GM19035 (cell line): Measurements from ENCODE around the gene ACOT11.

Experiments
- ATAC-seq: cut with Tn5 transposase; IDR thresholded peaks from one replicate; pipeline ENCODE4 v1.9.1; 2021; ENCODE audit not compliant: unreplicated experiment

Gene ACOT11

DNA sequence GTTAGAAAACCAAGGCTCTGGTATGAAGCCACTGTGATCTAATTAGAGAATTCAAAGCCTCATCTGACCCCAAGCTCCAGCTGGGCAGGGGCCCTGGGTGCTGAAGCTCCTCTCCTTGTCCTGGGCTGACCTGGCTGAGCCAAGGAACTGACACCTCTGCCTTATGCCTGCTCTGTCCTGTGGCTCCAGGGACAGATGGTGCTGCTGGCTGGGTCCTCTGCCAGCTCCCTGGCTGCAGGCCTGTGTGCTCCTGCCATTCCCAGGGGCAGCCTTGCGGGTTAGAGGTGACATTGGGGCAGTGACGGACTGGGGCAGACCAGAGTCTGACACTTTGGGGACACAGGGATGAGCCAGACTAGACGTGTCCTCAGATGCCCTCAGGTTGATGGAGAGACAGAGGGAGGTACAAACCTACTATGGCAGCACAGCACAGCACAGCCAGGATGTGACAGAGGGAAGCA lies 11.8 kb downstream of the ACOT11 start:
- no peak for ATAC-seq

DNA sequence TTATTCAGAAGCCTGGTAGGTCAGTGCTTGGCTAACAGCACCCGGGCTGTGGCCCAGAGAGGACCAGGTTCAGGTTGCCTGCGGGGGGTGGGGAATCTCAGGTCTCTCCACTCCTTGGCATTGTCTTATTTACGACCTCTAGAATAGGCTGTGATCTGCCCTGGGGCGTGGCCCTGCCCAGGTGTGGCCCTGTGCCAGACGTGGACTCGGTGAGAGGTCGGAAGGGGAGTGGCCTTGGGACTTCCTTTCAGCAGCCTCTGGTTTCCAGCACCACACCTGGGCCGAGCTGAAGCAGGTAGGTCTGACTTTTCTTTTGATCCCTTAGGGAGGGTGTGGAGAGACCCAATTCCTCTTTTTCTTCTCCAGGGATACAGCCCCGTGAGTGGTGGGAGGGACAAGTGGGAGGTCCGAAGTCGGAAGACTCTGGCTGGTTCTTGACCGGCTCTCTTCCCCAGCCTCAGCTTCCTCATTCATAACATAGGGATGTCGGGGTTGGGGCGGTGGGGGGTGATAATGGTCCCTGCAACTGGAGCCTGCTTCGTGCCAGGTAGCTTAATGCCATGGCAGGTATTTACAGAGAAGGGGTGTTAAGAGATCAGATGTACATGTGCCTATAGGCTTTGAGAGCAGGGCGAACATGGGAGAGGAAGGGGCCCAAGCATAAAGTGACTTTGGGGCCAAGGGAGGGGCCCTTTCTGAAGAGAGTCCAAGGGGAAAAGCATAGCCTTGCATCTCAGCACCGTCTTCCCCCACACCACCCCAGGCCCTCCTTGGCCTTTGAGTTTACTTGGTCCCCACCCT lies 16.5 kb downstream of the ACOT11 start:
- no peak for ATAC-seq

DNA sequence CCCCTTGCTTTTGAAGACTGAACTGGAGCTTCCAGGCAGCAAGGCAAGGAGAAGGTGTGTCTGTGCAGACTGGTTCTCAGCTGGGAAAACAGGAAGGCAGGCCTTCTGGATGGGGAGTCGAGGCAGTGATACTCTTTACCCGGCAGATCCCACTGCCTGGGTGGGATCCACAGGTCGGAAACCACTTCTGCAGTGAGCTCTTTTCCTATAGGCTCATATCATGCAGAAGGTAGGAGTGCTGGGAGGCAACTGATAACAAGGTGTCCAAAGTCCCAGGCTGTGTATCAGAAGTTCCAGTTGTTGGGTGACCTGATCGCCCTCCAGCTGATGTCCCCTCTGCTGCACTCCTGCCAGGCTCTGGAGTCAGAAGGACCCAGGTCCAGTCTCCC lies 17.1 kb downstream of the ACOT11 start:
- ATAC-seq: no peak

DNA sequence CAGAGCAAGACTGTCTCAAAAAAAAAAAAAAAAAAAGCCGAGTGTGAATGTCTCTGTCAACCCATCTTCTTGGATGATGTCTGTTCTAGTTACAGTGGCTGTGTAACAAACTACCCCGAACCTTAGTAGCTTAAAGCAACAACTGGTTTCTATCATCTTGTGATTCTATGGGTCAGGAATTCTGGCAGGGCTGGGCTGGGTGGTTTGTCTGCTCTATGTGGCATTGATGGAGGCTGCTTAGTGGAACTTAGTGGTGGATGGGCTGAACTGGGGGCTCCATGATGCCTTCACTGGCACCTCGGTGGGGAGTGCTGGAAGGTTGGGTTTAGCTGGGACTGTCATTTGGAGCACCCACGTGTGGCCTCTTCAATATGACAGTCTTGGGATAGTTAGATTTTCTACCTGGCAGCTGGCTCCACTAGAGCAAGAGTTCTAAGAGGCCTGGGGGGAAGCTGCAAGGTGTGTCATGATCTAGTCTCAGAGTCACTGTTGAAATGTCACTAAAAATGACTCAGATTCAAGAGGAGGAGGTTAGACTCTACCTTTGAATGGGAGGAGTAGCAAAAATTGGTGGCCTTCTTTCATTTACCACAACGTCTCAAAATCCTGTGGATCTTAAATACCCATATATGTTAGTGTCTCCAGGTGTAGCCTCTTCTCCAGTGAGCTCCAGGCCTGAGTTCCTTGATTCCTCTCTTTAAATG lies 18.6 kb downstream of the ACOT11 start:
- ATAC-seq: no peak

DNA sequence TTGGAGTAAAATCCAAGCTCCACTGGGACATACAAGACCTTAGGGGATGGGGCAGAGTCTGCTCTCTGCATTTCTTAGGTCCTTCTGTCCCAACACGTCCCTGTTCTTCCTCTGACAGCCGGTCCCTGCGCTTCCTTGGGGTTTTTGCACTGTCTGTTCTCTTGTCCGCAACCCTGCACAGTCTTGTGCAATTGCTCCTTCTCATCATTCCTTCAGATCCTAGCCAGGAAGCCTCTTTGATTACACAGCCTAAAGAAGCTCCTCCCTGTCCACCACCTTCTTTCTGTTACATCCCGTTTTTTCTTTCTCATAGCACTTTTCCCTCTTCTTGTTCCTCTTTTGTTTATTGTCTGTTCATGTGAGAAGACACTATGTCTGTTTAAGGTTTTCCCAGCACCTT lies 19.9 kb downstream of the ACOT11 start:
- no peak for ATAC-seq

DNA sequence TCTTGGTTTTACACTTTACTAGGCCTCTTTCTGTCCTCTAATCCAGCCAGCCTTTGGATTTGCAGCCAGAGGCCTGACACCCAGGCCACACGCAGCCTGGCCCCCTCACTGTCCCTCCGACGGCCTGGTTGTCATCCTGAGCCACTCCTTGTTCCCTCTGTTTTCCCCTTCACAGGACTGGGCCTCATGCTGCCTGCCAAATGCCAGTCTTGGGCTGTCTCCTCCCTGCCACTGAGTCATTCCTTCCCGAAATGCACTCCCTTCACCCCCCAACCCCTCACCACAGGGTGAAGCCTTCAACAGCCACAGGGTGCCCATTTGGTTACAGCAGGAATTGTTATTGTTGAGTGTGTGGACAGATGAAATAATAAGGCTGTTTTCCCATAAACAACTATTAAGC lies 21.3 kb downstream of the ACOT11 start:
- no peak for ATAC-seq

DNA sequence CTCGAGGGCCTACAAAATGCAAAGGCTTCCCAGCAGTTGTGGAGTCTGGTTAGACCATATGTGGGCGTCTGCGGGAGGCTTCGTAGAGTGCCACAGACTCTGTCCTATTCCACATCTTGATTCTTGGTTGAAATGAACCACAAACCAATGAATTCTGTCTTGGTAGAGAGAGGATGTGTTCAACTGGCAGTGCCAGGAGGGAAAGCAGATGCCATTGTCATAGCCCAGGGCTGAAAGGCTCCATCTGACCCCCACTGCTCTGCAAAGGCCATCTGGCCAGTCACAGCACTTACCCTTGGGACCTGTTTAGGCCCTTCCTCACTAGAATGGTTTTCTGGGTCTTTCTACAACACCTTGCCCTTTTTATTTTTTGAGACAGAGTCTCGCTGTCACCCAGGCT lies 22.1 kb downstream of the ACOT11 start:
- no peak for ATAC-seq

DNA sequence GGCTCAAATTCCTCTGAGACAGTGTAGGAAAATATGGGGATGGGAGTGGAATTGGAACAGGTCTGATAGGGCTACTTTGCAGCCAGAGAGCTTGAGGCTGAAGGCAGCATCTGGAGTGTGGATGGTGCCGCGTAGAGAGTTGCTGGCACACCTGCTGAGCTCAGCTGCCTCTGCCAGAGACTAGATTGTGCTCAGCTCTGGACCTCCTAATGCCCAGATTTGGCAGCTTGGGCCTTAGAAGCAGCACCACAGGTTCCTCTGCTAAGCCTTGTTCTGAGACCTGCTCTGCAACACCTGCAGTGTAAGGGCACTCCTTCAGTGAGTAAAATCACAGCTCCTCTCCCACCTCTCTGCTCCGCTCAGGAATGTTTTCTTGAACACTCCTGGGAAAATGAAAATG lies 23.3 kb downstream of the ACOT11 start:
- no peak for ATAC-seq

DNA sequence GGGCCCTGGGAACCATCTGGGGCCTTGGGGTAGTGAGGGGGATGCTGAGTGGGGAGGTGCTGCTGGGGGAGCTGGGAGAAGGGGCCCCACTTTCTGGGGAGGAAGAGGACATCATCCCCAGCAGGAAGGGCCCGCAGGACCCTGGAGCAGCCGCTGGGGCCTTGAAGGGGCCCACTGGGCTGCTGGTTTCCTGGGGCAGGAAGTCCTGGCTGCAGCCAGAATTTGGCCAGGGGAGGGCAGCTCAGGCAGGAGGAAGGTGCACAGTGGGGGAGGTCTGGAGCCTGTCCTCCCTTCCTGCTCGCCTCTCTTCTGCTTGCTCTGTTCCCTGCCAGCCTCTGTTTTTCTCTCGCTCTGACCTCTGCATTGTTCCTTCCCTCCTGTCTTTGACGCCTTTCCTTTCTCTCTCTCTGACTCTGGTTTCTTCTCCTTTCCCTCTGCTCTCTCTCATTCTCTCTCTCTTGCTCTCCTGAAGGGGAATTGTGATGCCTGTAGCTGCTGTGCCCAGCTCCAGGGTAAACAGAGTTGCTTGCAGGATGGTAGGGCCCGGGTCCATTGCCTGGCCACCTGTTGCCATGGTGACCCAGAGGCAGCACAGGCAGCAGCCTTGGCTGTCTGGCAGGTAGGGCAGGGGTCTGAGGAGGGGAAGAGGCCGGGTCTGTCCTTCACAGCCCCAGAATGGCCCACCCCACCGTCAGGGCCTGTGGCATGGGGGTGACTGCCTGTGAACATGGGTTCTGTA lies 23.9 kb downstream of the ACOT11 start:
- no peak for ATAC-seq

DNA sequence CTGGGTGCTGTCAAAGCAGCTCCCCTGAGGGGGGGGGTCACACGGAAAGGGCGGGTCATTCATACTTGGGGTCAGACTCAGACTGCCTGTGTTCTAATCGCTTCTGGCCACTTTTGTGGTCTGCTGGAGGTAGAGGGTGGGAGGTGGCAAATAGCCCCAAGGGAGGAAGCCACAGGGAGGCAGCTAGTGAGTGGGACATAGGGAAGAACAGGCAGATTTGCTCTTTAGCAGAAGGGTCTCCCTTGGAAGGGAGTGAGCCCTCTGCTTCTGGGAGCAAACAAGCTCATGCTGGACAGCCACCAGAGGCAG lies 24.5 kb downstream of the ACOT11 start:
- ATAC-seq: no peak

DNA sequence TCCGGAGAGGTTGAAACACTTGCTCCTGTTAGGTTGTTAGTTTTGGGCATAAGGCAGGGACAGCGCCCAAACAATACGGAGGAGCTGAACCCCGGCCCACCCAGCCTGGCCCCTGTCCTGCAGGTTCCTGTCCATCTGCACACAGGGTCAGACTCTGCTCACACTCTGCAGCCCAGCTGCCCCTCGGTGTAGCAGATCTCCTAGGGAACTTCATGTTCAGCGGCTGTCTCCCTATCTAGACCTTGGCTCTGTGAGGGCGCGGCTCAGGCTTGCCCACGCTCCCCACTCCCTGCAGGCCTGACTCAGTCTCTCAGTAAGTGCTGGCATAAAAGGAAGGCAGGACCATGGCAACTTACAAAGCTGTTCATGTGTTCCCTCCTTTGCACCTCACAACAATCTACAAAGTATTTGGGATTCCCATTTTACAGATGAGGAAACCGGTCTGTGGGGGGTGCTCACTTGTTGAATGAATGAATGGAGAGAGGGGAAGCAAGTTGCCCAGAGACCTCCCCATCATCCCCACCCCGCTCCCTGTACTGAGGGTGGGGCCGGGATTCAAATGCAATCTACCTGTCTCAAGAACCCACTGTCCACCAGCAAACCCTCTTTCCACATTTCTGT lies 26.2 kb downstream of the ACOT11 start:
- no peak for ATAC-seq

DNA sequence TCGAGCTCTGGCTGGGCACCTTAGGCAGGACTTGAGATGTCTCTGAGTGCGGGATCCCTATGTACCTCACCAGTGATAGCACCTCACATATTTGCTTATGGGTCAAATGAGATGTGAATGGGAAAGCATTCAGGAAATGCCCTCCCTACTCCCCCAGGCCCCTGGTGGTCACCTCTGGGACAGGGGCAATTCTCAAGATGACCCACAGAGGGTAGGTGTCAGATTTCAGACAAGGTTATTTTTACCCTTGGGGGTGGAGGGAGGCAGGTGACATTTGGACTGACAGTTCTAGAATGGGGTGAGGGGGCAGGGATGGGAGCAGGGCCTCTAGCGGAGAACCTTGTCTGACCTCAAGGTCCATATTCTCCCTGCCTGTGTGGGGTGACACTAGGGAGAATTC lies 27.1 kb downstream of the ACOT11 start:
- ATAC-seq: no peak

DNA sequence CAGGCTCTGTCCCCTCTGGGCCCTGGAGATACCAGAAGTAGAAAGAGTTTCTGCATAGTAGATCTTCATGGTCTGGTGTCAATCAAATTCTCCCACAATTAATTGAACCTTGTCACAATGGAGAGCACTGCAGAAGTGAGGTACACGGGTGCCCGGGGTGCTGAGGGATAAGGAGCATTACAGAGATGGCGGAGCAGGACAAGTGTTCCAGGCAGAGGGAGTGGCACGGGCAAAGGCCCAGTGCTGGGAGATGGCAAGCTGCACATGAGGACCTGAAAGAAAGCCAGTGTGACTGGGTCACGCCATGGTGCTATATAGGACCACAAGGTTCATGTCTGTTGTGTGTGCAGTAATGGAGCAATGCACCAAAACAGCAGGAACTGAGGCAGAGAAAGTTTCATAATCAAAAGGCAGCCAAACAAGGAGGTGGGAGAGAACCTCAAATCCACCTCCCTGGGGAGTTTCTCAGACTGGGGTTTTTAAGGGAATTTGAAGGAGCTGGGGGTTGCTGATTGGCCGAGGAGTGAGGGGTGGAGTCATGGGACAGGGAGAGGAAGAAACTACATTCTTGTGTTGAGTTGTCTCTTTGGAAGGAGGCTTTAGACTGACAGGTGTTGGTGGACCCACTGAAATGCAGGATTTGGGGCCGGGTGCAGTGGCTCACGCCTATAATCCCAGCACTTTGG lies 27.7 kb downstream of the ACOT11 start:
- no peak for ATAC-seq

DNA sequence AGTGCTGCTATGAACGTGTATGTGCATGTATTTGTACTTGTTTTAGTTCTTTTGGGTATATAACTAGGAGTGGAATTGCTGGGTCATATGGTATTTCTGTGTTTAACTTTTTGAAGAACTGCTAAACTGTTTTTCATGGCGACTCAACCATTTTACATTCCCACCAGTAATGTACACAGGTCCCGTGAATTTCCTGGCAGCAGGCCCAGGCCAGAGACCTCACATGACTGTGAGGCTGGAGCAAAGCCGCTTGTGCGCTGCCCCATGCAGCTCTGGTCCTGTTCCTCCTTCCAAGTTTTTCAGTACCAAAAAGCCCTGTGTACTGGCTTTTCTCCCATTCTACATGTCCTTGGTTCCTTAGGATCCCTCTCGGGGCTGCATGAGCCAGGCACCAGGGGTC lies 29.6 kb downstream of the ACOT11 start:
- no peak for ATAC-seq

DNA sequence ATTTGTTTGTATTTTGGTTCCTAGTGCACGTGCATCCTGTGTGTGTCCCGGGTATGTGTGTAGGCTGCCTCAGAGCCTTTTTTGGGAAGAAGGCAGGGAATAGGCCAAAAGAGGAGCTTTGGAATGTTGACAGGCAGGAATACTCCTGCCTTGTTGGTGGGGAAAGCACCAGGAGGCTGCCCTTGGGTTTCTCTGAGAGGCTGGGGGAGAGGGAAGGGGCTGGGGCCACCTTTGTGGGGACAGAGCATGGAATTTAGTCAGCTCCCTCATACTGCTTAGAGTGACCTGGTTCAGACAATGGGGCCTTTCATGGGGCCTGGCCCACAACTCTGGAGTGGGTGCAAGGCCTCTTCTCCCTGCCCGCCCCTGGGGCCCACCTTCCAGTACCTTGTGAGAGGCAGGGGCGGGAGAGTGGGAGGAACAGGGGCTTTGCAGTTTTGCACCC lies 31.3 kb downstream of the ACOT11 start:
- no peak for ATAC-seq

DNA sequence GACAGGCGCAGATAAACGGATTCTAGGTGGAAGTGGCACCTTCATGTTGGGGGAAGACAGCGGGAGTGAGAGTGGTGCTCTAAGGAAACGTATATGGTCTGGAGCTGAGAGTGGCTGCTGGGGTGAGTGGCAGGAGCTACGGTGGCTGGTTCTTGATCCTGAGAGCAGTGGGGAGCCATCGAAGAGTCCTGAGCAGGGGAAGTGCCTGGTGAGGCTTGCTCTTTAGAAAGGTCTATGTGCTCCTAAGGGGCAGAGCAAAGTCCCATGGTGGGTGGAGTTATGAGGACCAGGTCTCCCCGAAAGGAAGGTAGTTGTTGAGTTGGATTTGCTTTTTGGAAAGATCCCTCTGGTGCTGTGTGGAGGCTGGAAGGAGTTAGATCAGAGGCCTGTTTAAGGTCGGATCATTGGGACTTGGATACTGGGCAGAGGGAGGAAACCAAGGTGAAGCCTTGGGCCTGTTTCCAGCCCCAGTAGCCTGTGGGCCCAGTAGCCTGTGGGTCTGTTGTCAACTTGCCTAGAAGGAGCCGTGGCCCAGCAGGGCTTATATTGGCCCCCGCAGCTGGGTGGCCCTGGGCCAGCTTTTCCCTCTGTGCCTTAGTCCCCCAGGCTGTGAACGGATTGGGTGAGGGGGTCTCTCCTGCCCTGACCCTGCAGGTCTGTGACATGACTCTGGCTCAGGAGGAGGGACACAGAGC lies 33.0 kb downstream of the ACOT11 start:
- ATAC-seq: no peak

DNA sequence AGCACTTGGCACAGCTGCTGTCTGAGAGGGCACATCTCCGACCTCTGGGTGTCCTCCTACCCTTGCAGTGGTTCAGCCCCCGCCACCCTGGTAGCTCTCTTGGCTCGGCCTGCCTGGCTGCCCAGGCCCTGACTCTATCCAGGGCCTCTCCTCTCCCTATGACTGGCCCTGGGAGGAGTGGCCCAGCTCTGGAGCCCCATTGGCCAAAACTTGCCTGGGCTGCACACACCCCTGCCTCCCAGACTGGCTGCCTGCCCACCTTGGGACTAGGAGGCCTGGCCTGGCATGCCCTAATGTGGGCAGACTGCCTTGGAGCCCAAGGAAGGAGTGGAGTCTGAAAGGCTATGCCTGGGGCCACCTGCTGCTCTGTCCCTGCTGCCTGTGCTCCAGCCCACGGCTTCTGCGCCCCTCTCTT lies 33.6 kb downstream of the ACOT11 start:
- no peak for ATAC-seq

DNA sequence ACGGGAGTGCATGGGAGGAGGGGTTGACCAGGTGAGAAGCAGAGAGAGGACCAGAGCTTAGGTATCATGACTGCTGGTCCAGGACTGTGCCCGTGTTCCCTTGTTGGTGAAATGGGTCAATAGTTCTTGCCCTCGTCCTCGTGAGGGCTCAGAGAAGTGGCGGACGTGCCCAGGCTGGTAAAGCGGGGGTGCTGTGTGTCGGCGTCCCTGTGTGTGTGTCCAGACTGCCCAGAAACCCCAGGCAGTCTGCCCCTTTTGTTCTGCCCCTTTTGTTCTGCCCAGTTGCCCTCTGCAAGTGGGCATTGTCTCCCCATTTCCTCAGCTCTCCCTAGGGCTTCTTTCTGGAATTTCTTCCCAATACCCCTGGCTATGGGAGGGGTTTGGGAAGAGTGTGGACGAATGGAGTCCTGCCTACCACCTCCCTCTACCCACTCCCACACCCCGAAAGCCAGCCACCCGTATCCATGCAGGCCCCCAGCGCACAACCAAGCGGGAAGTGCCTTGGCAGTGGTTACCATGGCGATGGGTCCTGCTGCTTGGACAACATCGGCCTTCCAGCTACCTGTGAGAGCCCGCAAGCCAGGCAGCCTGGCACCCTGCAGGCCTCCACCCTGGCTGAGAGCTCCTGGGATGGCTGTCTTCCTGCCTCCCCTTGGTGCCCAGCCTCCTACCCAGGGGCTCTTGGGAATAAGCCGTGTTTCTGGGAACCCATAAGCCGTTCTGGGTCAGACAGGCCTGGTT lies 34.7 kb downstream of the ACOT11 start:
- ATAC-seq: no peak

DNA sequence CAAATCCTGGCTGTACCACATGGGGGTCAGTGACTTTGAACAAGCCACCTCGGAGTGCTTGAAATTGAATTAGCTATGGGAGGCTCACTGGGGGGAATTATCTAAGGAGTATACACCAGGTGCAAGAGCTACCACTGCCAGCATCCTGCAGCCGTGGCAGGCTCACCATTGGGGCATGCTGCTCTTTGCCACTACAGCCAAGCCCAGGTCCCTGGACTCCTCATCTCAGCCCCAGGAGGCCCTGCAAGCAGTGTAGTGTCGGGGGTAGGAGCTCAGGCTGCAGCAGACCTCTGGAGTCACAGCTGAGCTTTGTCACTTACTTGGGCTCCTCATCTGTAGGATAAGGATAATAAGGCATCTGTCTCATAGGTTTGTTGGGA lies 35.3 kb downstream of the ACOT11 start:
- ATAC-seq: no peak

DNA sequence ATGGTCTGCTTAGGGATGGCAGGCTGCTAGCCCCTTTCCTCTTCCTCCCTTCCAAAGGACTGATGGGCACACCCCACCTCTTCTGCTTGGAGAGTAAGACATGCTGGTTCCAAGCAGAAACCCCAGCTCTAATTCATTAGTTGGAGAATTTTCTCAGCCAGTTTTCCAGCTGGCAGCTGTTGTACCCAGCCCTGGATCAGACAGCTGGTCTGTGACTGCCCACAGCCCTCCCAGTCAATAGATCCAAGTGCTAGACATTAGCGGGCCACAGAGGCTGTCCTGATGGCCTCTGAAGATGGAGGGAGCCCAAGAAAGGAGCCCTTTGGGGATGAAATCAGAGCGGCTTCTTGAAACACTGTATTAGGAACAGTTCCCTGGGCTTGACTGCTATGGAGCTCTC lies 35.8 kb downstream of the ACOT11 start:
- no peak for ATAC-seq
